ENCODE results near the gene GRIN3B. TPM values are rescaled to one million over a fixed set of nuclear protein-coding genes. Genes with fewer than 3 reads are reported as not detected.
A peak's percentile ranks its signal among the peaks of the same experiment; 100 is the strongest.

Gene GRIN3B
- total and polyA plus RNA-seq, 9 of the 15 experiments (the other 6 are each of a cell fraction or from before 2014, with no cell fraction given) = 0.06 to 0.95 (median 0.19) TPM; not detected in 6

DNA sequence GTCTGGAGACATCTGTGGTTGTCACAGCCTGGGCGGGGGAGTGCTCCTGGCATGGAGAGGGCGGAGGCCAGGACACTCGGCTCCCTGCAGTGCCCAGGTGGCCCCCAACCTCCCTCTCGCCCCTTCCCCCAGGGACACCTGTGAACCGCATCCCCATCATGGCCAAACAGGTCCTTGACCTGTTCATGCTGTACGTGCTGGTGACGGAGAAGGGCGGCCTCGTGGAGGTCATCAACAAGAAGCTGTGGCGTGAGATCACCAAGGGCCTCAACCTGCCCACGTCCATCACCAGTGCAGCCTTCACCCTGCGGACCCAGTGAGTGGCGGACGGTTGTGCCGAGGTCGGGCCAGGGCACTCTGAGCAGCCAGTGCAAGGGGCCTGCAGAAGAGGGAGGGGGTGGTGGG, 36.1 kb upstream of the GRIN3B start:
- Histone ChIP-seq H3K4me1 (replicated peaks in 1 of 2; ENCODE audit: control insufficient read depth in 2 of 2, insufficient read depth in 2 of 2, low read length in 2 of 2) (peaks cover 38 to 60% of the 10 kb centered on the region in 2 experiments), H3K79me2 (ENCODE audit: control insufficient read depth, insufficient read depth, low read length) (peaks cover 36% of the 10 kb centered on the region), H2AFZ (ENCODE audit: low read depth, low read length) (no peak overlapping the region), H3K36me3 (ENCODE audit: control insufficient read depth, insufficient read depth, low read length) (peaks cover 83% of the 10 kb centered on the region), H3K27me3 (ENCODE audit: control insufficient read depth in 2 of 2, insufficient read depth in 2 of 2, low read length in 2 of 2) (no peaks in the 10 kb centered on the region), H3K4me3 (no peak overlapping the region), H3K9me1 (ENCODE audit: control insufficient read depth, insufficient read depth, low read length) (no peaks in the 10 kb centered on the region), H4K20me1 (replicated peaks; ENCODE audit: control insufficient read depth, insufficient read depth, low read length) (no peaks in the 10 kb centered on the region), H3K9ac (ENCODE audit: insufficient read depth in 1 of 2, low read depth in 2 of 2, low read length in 2 of 2) (no peak overlapping the region), H3K9me3 (replicated peaks; ENCODE audit: control insufficient read depth, insufficient read depth, low read depth, low read length) (peaks cover 20% of the 10 kb centered on the region), H3K4me2 (ENCODE audit: insufficient read depth, low read length) (no peak overlapping the region), H3K27ac (ENCODE audit: extremely low read depth, low read depth, low read length) (no peak overlapping the region)
- no peak for DNase-seq (ENCODE audit: extremely low read depth in 1 of 4, low spot score in 3 of 4)
- TF ChIP-seq POLR2G (IDR thresholded peaks at IDR 0.05; ENCODE audit: low read depth, low read length) (peak; percentile 48; the same call in 1 of the 2 replicates), CEBPB (tag; IDR thresholded peaks at IDR 0.05) (no peak)
- 98% methylated on average over 7 of the region's 16 CpGs for WGBS (ENCODE audit: insufficient coverage, low coverage, missing lambda C conversion rate)
- ChIA-PET CTCF (ENCODE audit: low intra/inter-chr PET ratio) (no interaction called here), POLR2A (interaction anchor here (1.0 kb wide), 1 partner anchor 20 kb away, joined by 3 read pairs; no protein-coding TSS in a partner anchor)
- no peak for ATAC-seq
- FAIRE-seq = no peak
- intact Hi-C loops (cut with micrococcal nuclease) = no loop called here
- in situ Hi-C loops (cut with MboI) = no loop called here
- BruUV-seq (replicated peaks) = no TSS peak

DNA sequence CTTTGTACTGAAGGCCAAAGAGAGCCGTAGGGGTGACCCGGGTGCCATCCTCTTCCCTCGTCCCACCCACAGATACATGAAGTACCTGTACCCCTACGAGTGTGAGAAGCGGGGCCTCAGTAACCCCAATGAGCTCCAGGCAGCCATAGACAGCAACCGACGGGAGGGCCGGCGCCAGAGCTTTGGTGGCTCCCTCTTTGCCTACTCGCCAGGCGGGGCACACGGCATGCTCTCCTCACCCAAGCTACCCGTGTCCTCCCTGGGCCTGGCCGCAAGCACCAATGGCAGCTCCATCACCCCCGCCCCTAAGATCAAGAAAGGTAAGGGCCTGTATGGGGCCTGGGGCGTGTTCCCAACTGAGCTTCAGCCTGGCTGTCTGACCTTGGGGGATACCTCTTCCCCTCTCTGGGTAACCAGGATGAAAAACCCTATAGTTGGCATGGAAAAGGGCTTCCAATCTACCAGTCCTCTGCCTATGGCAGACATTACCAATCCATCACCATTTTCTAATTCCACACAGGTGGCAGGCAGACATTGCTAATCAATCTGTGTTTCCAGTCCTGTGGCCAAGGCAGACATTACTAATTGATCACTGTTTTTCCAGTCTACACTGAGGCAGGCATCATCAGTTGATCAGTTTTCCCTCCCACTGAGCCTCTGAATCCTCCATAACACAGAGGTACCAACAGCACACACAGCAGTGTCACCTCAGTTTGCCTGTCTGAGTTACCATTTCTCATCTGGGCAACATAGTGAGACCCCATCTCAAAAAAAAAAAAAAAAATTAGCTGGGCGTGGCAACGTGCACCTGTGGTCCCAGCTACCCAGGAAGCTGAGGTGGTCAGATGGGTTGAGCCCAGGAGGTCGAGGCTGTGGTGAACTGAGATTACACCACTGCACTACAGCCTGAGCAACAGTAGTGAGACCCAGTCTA, 35.2 kb upstream of the GRIN3B start:
- Histone ChIP-seq H3K79me2 (ENCODE audit: control insufficient read depth, insufficient read depth, low read length) (peaks cover 27% of the 10 kb centered on the region), H4K20me1 (replicated peaks; ENCODE audit: control insufficient read depth, insufficient read depth, low read length) (no peaks in the 10 kb centered on the region), H2AFZ (ENCODE audit: low read depth, low read length) (no peak overlapping the region), H3K27ac (ENCODE audit: extremely low read depth, low read depth, low read length) (no peak overlapping the region), H3K4me2 (ENCODE audit: insufficient read depth, low read length) (no peak overlapping the region), H3K9me3 (replicated peaks; ENCODE audit: control insufficient read depth, insufficient read depth, low read depth, low read length) (peaks cover 25% of the 10 kb centered on the region), H3K9me1 (ENCODE audit: control insufficient read depth, insufficient read depth, low read length) (no peaks in the 10 kb centered on the region), H3K4me3 (no peak overlapping the region), H3K27me3 (ENCODE audit: control insufficient read depth in 2 of 2, insufficient read depth in 2 of 2, low read length in 2 of 2) (no peaks in the 10 kb centered on the region), H3K9ac (ENCODE audit: insufficient read depth in 1 of 2, low read depth in 2 of 2, low read length in 2 of 2) (no peak overlapping the region), H3K4me1 (replicated peaks in 1 of 2; ENCODE audit: control insufficient read depth in 2 of 2, insufficient read depth in 2 of 2, low read length in 2 of 2) (peaks cover 29 to 50% of the 10 kb centered on the region in 2 experiments), H3K36me3 (ENCODE audit: control insufficient read depth, insufficient read depth, low read length) (peaks cover 80% of the 10 kb centered on the region)
- ATAC-seq (no peak), DNase-seq (ENCODE audit: extremely low read depth in 1 of 4, low spot score in 3 of 4) (no peak), FAIRE-seq (peak; percentile 19)
- WGBS (ENCODE audit: insufficient coverage, low coverage, missing lambda C conversion rate) = 93% methylated on average over 17 of the region's 19 CpGs
- intact Hi-C loops (cut with micrococcal nuclease) = no loop called here
- ChIA-PET CTCF (ENCODE audit: low intra/inter-chr PET ratio) (no interaction called here), POLR2A (interaction anchor here (0.7 to 1.0 kb wide), 2 partner anchors 21 to 227 kb away, joined by 3 to 4 read pairs; no protein-coding TSS in a partner anchor)
- in situ Hi-C loops (cut with MboI) = no loop called here
- no TSS peak for BruUV-seq (replicated peaks)
- TF ChIP-seq, protein P1, sequence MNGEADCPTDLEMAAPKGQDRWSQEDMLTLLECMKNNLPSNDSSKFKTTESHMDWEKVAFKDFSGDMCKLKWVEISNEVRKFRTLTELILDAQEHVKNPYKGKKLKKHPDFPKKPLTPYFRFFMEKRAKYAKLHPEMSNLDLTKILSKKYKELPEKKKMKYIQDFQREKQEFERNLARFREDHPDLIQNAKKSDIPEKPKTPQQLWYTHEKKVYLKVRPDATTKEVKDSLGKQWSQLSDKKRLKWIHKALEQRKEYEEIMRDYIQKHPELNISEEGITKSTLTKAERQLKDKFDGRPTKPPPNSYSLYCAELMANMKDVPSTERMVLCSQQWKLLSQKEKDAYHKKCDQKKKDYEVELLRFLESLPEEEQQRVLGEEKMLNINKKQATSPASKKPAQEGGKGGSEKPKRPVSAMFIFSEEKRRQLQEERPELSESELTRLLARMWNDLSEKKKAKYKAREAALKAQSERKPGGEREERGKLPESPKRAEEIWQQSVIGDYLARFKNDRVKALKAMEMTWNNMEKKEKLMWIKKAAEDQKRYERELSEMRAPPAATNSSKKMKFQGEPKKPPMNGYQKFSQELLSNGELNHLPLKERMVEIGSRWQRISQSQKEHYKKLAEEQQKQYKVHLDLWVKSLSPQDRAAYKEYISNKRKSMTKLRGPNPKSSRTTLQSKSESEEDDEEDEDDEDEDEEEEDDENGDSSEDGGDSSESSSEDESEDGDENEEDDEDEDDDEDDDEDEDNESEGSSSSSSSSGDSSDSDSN (IDR thresholded peaks at IDR 0.05; ENCODE audit: borderline replicate concordance in 1 of 2, low read depth in 2 of 2, low read length in 2 of 2) = no peak
- TF ChIP-seq CBFA2T3 (IDR thresholded peaks at IDR 0.05) (0 out of 2 replicates have a peak, but pooled peaks have one; percentile 6), XRCC5 (IDR thresholded peaks at IDR 0.05; ENCODE audit: low read depth, low read length) (peak; percentile 58; the same call in 1 of the 2 replicates), MXI1 (IDR thresholded peaks at IDR 0.05; ENCODE audit: low read depth, low read length) (no peak), FOXJ3 (CRISPR knock-in tag; IDR thresholded peaks at IDR 0.05) (no peak)
- TF ChIP-seq, protein P2, sequence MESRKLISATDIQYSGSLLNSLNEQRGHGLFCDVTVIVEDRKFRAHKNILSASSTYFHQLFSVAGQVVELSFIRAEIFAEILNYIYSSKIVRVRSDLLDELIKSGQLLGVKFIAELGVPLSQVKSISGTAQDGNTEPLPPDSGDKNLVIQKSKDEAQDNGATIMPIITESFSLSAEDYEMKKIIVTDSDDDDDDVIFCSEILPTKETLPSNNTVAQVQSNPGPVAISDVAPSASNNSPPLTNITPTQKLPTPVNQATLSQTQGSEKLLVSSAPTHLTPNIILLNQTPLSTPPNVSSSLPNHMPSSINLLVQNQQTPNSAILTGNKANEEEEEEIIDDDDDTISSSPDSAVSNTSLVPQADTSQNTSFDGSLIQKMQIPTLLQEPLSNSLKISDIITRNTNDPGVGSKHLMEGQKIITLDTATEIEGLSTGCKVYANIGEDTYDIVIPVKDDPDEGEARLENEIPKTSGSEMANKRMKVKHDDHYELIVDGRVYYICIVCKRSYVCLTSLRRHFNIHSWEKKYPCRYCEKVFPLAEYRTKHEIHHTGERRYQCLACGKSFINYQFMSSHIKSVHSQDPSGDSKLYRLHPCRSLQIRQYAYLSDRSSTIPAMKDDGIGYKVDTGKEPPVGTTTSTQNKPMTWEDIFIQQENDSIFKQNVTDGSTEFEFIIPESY (CRISPR knock-in tag; IDR thresholded peaks at IDR 0.05) = peak; percentile 11; the same call in 1 of the 2 replicates

All from K562 (cell line).